ENCODE results near the gene PKN3.
"Not testable (repeated sequence)": the region's sequence is repeated elsewhere in the genome, so short reads cannot be mapped to it uniquely, and the experiment has no call there.

The PKN3 gene

DNA sequence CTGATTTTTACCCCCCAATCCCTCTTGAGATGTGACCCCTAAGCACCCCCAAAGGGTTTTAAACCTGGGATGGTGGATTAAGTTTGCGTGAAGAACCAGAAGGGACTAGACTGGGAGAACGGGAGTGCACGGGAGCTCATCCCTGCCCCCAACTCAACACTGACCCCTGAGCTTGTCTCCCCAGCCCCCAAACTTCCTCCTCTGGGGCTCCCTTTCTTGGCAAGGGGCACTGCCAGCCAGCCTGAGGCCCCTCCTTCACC is 18.3 kb upstream of the PKN3 start:
- peaks cover 15% of the 10 kb centered on the region for H3K4me1 ChIP-seq (ENCODE audit: control insufficient read depth, insufficient read depth, low read length)

GRCh38 chr9:128684325-128685199 is 17.7 kb upstream of the PKN3 start:
- Histone ChIP-seq H3K4me3 (ENCODE audit: low read length) (no peak overlapping the region), H3K4me1 (ENCODE audit: control insufficient read depth, insufficient read depth, low read length) (peaks cover 15% of the 10 kb centered on the region), H3K36me3 (ENCODE audit: insufficient read depth, low read length) (no peaks in the 10 kb centered on the region), H3K9ac (ENCODE audit: low read depth, low read length) (no peak overlapping the region), H3K9me3 (replicated peaks; ENCODE audit: low read length) (no peaks in the 10 kb centered on the region), H3K4me2 (ENCODE audit: low read length) (no peak overlapping the region), H3K27me3 (ENCODE audit: control insufficient read depth, insufficient read depth, low read length) (no peaks in the 10 kb centered on the region)

More for the DNA sequence above, 18.3 kb upstream of the PKN3 start:
- no peaks in the 10 kb centered on the region for H3K9me3 ChIP-seq (replicated peaks; ENCODE audit: low read length)
- no peak overlapping the region for H3K9ac ChIP-seq (ENCODE audit: low read depth, low read length)
- H3K27me3 ChIP-seq (ENCODE audit: control insufficient read depth, insufficient read depth, low read length): no peaks in the 10 kb centered on the region
- peak overlapping the region; percentile 11 for H3K4me2 ChIP-seq (ENCODE audit: low read length)
- no peak overlapping the region for H3K4me3 ChIP-seq (ENCODE audit: low read length)
- H3K36me3 ChIP-seq (ENCODE audit: insufficient read depth, low read length): no peaks in the 10 kb centered on the region

DNA sequence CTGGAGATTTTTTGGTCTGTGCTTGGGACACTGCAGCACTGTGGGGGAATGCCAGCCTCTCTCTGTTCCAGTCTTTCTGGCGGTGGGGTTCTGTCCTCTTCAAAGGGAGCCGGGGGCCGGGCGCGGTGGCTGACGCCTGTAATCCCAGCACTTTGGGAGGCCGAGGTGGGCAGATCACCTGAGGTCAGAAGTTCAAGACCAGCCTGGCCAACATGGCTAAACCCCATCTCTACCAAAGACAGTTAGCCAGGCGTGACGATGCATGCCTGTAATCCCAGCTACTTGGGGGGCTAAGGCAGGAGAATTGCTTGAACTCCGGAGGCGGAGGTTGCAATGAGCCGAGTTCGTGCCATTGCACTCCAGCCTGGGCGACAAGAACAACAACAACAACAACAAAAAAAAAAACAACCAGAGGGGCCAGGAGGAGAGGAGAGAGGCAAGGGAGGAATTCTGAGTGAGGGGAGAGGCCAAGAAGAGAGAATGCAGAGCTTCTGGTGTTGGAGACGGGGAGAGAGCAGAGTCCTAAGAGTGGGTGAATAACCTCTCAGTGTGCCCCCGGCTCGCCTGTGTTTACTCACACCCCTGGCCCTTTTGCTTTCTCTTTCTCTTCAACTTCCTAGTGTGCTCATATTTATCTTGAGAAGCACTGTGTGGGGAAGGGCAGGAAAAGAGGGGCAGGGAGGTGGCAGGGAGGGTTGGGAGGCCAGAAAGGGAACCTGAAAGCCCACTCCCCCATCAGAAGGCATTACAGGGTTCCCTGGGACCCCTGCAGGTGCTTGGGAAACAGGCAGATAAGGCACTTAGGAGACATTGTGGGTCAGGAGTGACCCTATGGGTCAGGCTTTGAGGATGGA is 16.4 kb upstream of the PKN3 start:
- Histone ChIP-seq H3K27me3 (ENCODE audit: control insufficient read depth, insufficient read depth, low read length) (no peaks in the 10 kb centered on the region), H3K4me2 (ENCODE audit: low read length) (no peak overlapping the region), H3K9ac (ENCODE audit: low read depth, low read length) (no peak overlapping the region), H3K4me3 (ENCODE audit: low read length) (no peak overlapping the region), H3K36me3 (ENCODE audit: insufficient read depth, low read length) (no peaks in the 10 kb centered on the region), H3K4me1 (ENCODE audit: control insufficient read depth, insufficient read depth, low read length) (peaks cover 15% of the 10 kb centered on the region), H3K9me3 (replicated peaks; ENCODE audit: low read length) (no peaks in the 10 kb centered on the region)

GRCh38 chr9:128687453-128687852 is 14.8 kb upstream of the PKN3 start:
- H3K4me3 ChIP-seq (ENCODE audit: low read length): no peak overlapping the region

DNA sequence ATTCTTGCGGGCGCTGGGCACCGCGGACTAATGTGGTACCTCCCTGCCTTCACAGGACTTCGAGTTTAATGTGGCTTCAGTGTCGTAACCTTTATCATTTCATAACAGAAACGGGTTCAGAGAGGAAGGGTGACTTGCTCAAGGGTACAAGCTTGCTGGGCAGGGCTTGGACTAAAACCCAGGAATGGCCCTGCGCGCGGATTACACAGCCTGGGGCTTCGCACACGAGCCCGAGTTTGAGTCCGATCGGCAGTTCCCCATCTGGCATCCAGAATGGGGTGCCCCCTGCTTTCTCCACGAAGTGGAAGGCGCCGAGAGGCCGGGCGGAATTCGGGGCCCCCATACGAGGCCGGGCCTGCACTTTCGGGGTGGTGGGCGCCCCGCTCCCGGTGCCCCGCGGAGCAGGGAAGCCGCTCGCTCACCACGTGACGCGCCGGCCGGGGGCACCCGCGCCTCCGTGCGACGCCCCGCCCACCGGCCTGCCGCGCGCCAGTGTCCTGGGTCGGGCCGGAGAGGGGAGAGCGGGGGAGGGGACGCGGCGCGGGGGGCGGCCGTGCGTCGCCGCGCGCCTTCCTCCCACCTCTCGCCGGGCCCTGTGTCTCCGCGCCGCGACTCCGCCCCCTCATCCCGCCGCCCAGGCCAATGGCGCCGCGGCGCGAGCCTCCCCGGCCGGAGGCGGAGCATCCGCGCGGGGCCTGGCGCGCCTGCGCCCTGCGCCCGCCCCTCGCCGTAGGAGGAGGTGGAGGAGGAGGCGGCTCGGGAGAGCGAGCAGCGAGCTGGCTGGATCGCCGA is 13.6 kb upstream of the PKN3 start, which contains the start of gene SET:
SET (plus strand) TSS at position 722 of the 792 bp plus-strand sequence. CDS start 361 bp downstream, outside the sequence.
- no peaks in the 10 kb centered on the region for H3K9me3 ChIP-seq (replicated peaks; ENCODE audit: low read length)
- peaks cover 27% of the 10 kb centered on the region for H3K36me3 ChIP-seq (ENCODE audit: insufficient read depth, low read length)
- peak within 1 kb of the TSS; percentile 90 for H3K4me3 ChIP-seq (ENCODE audit: low read length)
- peaks cover 17% of the 10 kb centered on the region for H3K4me1 ChIP-seq (ENCODE audit: control insufficient read depth, insufficient read depth, low read length)
- peak within 1 kb of the TSS; percentile 88 for H3K9ac ChIP-seq (ENCODE audit: low read depth, low read length)
- peak within 1 kb of the TSS; percentile 98 for H3K4me2 ChIP-seq (ENCODE audit: low read length)
- H3K27me3 ChIP-seq (ENCODE audit: control insufficient read depth, insufficient read depth, low read length): no peaks in the 10 kb centered on the region

More at GRCh38 chr9:128687453-128687852, 14.8 kb upstream of the PKN3 start:
- no peaks in the 10 kb centered on the region for H3K9me3 ChIP-seq (replicated peaks; ENCODE audit: low read length)
- peaks cover 14% of the 10 kb centered on the region for H3K36me3 ChIP-seq (ENCODE audit: insufficient read depth, low read length)
- H3K4me1 ChIP-seq (ENCODE audit: control insufficient read depth, insufficient read depth, low read length): peaks cover 22% of the 10 kb centered on the region
- H3K27me3 ChIP-seq (ENCODE audit: control insufficient read depth, insufficient read depth, low read length): no peaks in the 10 kb centered on the region
- H3K9ac ChIP-seq (ENCODE audit: low read depth, low read length): no peak overlapping the region
- no peak overlapping the region for H3K4me2 ChIP-seq (ENCODE audit: low read length)

GRCh38 chr9:128689293-128689774 is 13.0 kb upstream of the PKN3 start:
- peak overlapping the region; percentile 90 for H3K4me3 ChIP-seq (ENCODE audit: low read length)
- peak overlapping the region; percentile 88 for H3K9ac ChIP-seq (ENCODE audit: low read depth, low read length)
- no peaks in the 10 kb centered on the region for H3K9me3 ChIP-seq (replicated peaks; ENCODE audit: low read length)
- H3K4me1 ChIP-seq (ENCODE audit: control insufficient read depth, insufficient read depth, low read length): peaks cover 17% of the 10 kb centered on the region
- H3K27me3 ChIP-seq (ENCODE audit: control insufficient read depth, insufficient read depth, low read length): no peaks in the 10 kb centered on the region
- peak overlapping the region; percentile 46 for H3K4me2 ChIP-seq (ENCODE audit: low read length)
- peaks cover 32% of the 10 kb centered on the region for H3K36me3 ChIP-seq (ENCODE audit: insufficient read depth, low read length)

DNA sequence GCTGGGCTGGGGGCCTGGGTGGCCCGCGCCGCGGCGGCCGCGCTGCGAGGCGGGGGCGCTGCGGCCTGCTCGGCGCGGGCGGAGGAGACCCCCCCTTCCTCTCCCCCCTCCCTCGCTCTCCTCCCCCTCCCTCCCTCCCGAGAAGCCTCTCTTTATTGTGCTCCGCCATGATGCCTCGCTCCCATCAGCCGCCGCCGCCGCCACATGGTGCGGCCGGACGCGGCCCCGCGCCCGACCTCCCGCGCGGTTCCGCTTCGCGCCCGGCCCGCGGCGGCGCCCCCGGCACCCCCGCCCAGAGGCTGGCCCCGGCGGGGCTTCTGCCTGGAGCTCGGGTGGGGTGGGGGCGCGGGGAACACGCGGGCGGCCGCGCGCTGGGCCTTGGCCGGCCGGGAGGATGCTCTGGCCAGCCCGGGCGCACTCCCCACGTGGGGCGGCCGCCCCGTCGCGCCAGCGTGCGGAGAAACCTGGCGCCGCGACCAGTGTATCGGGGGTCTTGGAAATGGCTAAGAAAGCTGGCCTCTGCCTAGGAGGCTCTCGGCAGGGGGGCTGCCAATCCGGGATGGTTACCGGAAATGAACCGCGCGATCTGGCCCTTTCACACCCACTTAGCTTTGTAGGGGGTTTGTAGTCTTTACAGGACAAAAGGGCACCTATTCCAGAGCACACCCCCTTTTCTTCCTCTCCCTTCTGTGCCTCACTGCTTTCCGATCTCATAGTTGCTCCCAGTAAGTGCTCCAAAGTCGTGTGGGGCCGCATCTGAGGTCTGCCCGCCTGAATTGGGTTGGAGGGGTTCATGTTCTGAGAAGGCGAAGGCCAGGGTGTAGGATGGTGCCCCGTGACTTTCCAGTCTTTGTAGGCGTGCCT is 12.3 kb upstream of the PKN3 start:
- H3K4me2 ChIP-seq (ENCODE audit: low read length): peak overlapping the region; percentile 98
- H3K27me3 ChIP-seq (ENCODE audit: control insufficient read depth, insufficient read depth, low read length): no peaks in the 10 kb centered on the region
- H3K9ac ChIP-seq (ENCODE audit: low read depth, low read length): peak overlapping the region; percentile 88
- H3K36me3 ChIP-seq (ENCODE audit: insufficient read depth, low read length): peaks cover 36% of the 10 kb centered on the region
- H3K4me1 ChIP-seq (ENCODE audit: control insufficient read depth, insufficient read depth, low read length): peaks cover 13% of the 10 kb centered on the region
- peak overlapping the region; percentile 90 for H3K4me3 ChIP-seq (ENCODE audit: low read length)
- H3K9me3 ChIP-seq (replicated peaks; ENCODE audit: low read length): no peaks in the 10 kb centered on the region

- Histone ChIP-seq H3K27me3 (ENCODE audit: control insufficient read depth, insufficient read depth, low read length) (no peaks in the 10 kb centered on the region), H3K4me3 (ENCODE audit: low read length) (peak overlapping the region; percentile 90), H3K9ac (ENCODE audit: low read depth, low read length) (peak overlapping the region; percentile 88), H3K4me1 (ENCODE audit: control insufficient read depth, insufficient read depth, low read length) (peaks cover 13% of the 10 kb centered on the region), H3K9me3 (replicated peaks; ENCODE audit: low read length) (no peaks in the 10 kb centered on the region), H3K36me3 (ENCODE audit: insufficient read depth, low read length) (peaks cover 39% of the 10 kb centered on the region), H3K4me2 (ENCODE audit: low read length) (peak overlapping the region; percentile 98)
These were observed 11.6 kb upstream of the PKN3 start for GRCh38 chr9:128690684-128691034.

DNA sequence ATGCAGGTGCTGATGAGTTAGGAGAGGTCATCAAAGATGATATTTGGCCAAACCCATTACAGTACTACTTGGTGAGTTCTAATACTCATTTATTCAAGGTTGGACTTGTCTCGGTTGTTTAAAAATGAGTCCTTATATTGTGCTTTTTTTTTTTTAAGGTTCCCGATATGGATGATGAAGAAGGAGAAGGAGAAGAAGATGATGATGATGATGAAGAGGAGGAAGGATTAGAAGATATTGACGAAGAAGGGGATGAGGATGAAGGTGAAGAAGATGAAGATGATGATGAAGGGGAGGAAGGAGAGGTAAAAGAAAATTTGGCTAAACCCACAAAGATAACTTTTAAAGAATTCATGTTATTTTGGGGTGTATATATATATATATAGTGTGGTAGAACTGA is 8.6 kb upstream of the PKN3 start:
- not testable (repeated sequence) for H3K9ac ChIP-seq (ENCODE audit: low read depth, low read length); H3K4me2 ChIP-seq (ENCODE audit: low read length); H3K9me3 ChIP-seq (replicated peaks; ENCODE audit: low read length); H3K27me3 ChIP-seq (ENCODE audit: control insufficient read depth, insufficient read depth, low read length); H3K4me3 ChIP-seq (ENCODE audit: low read length)
- Histone ChIP-seq H3K4me1 (ENCODE audit: control insufficient read depth, insufficient read depth, low read length) (peaks cover 17% of the 10 kb centered on the region), H3K36me3 (ENCODE audit: insufficient read depth, low read length) (peaks cover 55% of the 10 kb centered on the region)

- Histone ChIP-seq H3K4me2 (ENCODE audit: low read length) (no peak overlapping the region), H3K27me3 (ENCODE audit: control insufficient read depth, insufficient read depth, low read length) (no peaks in the 10 kb centered on the region), H3K9ac (ENCODE audit: low read depth, low read length) (no peak overlapping the region), H3K36me3 (ENCODE audit: insufficient read depth, low read length) (peaks cover 55% of the 10 kb centered on the region), H3K4me1 (ENCODE audit: control insufficient read depth, insufficient read depth, low read length) (peaks cover 17% of the 10 kb centered on the region), H3K9me3 (replicated peaks; ENCODE audit: low read length) (no peaks in the 10 kb centered on the region), H3K4me3 (ENCODE audit: low read length) (no peak overlapping the region)
These were observed 8.0 kb upstream of the PKN3 start for GRCh38 chr9:128694344-128694743.

Measured in skeletal muscle satellite cell (primary cell).